Endodermal cell (in vitro differentiated cells): ENCODE measurements around the gene NRP1. TPM values are rescaled to one million over a fixed set of nuclear protein-coding genes. Genes with fewer than 3 reads are reported as not detected.

Experiments used
- DNase-seq: peaks from one replicate; pipeline ENCODE4 v3.0.0-alpha.2; 2017
- H3K27ac ChIP-seq: 2 replicates; pipeline ENCODE4 v1.5.1; 2013; ENCODE audit warnings: mild to moderate bottlenecking, low read depth, low read length, moderate library complexity
- H3K27me3 ChIP-seq: 2 replicates; pipeline ENCODE4 v1.6.1; 2013; ENCODE audit warnings: mild to moderate bottlenecking, low read length, moderate library complexity; ENCODE audit not compliant: insufficient read depth, control insufficient read depth, poor library complexity, severe bottlenecking
- H3K36me3 ChIP-seq: 2 replicates; pipeline ENCODE4 v1.7.0; 2013; ENCODE audit warnings: mild to moderate bottlenecking, low read length, moderate library complexity; ENCODE audit not compliant: control insufficient read depth, insufficient read depth
- H3K4me1 ChIP-seq: one replicate; pipeline ENCODE4 v1.7.0; 2013; ENCODE audit warnings: low read length; ENCODE audit not compliant: control insufficient read depth, insufficient read depth
- H3K4me3 ChIP-seq: 2 replicates; pipeline ENCODE4 v1.5.1; 2013; ENCODE audit warnings: mild to moderate bottlenecking, low read length, moderate library complexity
- H3K9ac ChIP-seq: 2 replicates; pipeline ENCODE4 v1.6.1; 2013; ENCODE audit warnings: mild to moderate bottlenecking, low read length, moderate library complexity; ENCODE audit not compliant: poor library complexity, severe bottlenecking; ENCODE audit errors: extremely low read depth
- H3K9me3 ChIP-seq: 2 replicates; pipeline ENCODE4 v1.6.1; 2013; ENCODE audit warnings: mild to moderate bottlenecking, low read length, moderate library complexity; ENCODE audit not compliant: control insufficient read depth
- H3K27ac Mint-ChIP-seq: 2 replicates; pipeline ENCODE4 v1.8.0; 2020; ENCODE audit warnings: mixed read lengths
- H3K27me3 Mint-ChIP-seq: 2 replicates; pipeline ENCODE4 v1.8.0; 2021; ENCODE audit warnings: mild to moderate bottlenecking, mixed read lengths; ENCODE audit not compliant: insufficient read depth
- H3K36me3 Mint-ChIP-seq: 2 replicates; pipeline ENCODE4 v1.8.0; 2020; ENCODE audit warnings: low read depth, mixed read lengths
- H3K4me1 Mint-ChIP-seq: 2 replicates; pipeline ENCODE4 v1.8.0; 2020; ENCODE audit warnings: mixed read lengths
- H3K4me3 Mint-ChIP-seq: 2 replicates; pipeline ENCODE4 v1.8.0; 2020; ENCODE audit warnings: mild to moderate bottlenecking, moderate library complexity, mixed read lengths
- H3K9me3 Mint-ChIP-seq: 2 replicates; pipeline ENCODE4 v1.8.0; 2020; ENCODE audit warnings: mild to moderate bottlenecking, mixed read lengths
- WGBS, 2 experiments: methylation state at CpG; one replicate each; pipeline versions ENCODE4 v1.1.5 to v1.1.7; 2013; ENCODE audit warnings: missing lambda C conversion rate in 2 of 2, mixed read lengths in 1 of 2; ENCODE audit not compliant: insufficient coverage in 1 of 2, insufficient read length in 1 of 2; 5-methylcytosine and 5-hydroxymethylcytosine counted together
- total RNA-seq, 2 donors: library from RNA; stranded (reverse); fragmentation: NEBNext Ultra II Directional in 1 of 2; extraction: Animal tissue kit (Norgen Biotek cat#: 25700) in 1 of 2; gene quantifications; 2 replicates in 1 of 2; 3 replicates in 1 of 2; pipeline ENCODE4 v1.2.1, GENCODE V29; 2021
- TF ChIP-seq, protein P1 (sequence below): fragments of 200-600 bp; sonication (generic); conservative IDR thresholded peaks from 2 replicates; pipeline ENCODE4 v1.5.0; 2021; ENCODE audit warnings: antibody characterized with exemption, mild to moderate bottlenecking

NRP1 gene
- total RNA-seq, 2 donors from 2014 or later = 20.7 to 30.6 TPM

GRCh38 chr10:33179067-33179466 lies 155.4 kb downstream of the NRP1 start:
- 86 to 89% methylated on average over 8 of the region's 8 CpGs for WGBS, 2 experiments
- no peaks in the 10 kb centered on the region for H3K9me3 ChIP-seq
- no peak overlapping the region for H3K9ac ChIP-seq

GRCh38 chr10:33178026-33178755 lies 156.3 kb downstream of the NRP1 start:
- no peak overlapping the region for H3K27ac Mint-ChIP-seq
- no peak for DNase-seq

More at GRCh38 chr10:33179067-33179466, 155.4 kb downstream of the NRP1 start:
- Mint-ChIP-seq H3K4me3 (no peak overlapping the region), H3K36me3 (peaks cover 14% of the 10 kb centered on the region), H3K9me3 (no peaks in the 10 kb centered on the region), H3K27ac (no peak overlapping the region), H3K4me1 (peaks cover 19% of the 10 kb centered on the region), H3K27me3 (no peaks in the 10 kb centered on the region)
- no peaks in the 10 kb centered on the region for H3K27me3 ChIP-seq
- no peak for DNase-seq
- H3K27ac ChIP-seq = no peak overlapping the region
- peaks cover 4% of the 10 kb centered on the region for H3K4me1 ChIP-seq
- peaks cover 44% of the 10 kb centered on the region for H3K36me3 ChIP-seq
- TF ChIP-seq, protein P1, sequence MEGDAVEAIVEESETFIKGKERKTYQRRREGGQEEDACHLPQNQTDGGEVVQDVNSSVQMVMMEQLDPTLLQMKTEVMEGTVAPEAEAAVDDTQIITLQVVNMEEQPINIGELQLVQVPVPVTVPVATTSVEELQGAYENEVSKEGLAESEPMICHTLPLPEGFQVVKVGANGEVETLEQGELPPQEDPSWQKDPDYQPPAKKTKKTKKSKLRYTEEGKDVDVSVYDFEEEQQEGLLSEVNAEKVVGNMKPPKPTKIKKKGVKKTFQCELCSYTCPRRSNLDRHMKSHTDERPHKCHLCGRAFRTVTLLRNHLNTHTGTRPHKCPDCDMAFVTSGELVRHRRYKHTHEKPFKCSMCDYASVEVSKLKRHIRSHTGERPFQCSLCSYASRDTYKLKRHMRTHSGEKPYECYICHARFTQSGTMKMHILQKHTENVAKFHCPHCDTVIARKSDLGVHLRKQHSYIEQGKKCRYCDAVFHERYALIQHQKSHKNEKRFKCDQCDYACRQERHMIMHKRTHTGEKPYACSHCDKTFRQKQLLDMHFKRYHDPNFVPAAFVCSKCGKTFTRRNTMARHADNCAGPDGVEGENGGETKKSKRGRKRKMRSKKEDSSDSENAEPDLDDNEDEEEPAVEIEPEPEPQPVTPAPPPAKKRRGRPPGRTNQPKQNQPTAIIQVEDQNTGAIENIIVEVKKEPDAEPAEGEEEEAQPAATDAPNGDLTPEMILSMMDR = no peak
- H3K4me3 ChIP-seq = no peak overlapping the region

GRCh38 chr10:33176688-33177087 lies 157.8 kb downstream of the NRP1 start:
- Mint-ChIP-seq H3K27me3 (no peaks in the 10 kb centered on the region), H3K9me3 (no peaks in the 10 kb centered on the region), H3K36me3 (peaks cover 8% of the 10 kb centered on the region), H3K4me3 (no peak overlapping the region), H3K4me1 (peaks cover 14% of the 10 kb centered on the region), H3K27ac (no peak overlapping the region)
- WGBS, 2 experiments = 95 to 100% methylated on average over 2 of the region's 2 CpGs
- H3K4me1 ChIP-seq = peaks cover 4% of the 10 kb centered on the region
- TF ChIP-seq, protein P1 = no peak
- H3K27me3 ChIP-seq = no peaks in the 10 kb centered on the region
- DNase-seq = no peak
- no peak overlapping the region for H3K4me3 ChIP-seq
- H3K36me3 ChIP-seq = peaks cover 21% of the 10 kb centered on the region
- H3K27ac ChIP-seq = no peak overlapping the region
- no peak overlapping the region for H3K9ac ChIP-seq
- H3K9me3 ChIP-seq = no peaks in the 10 kb centered on the region

More at GRCh38 chr10:33178026-33178755, 156.3 kb downstream of the NRP1 start:
- Histone ChIP-seq H3K27me3 (no peaks in the 10 kb centered on the region), H3K4me3 (no peak overlapping the region), H3K27ac (no peak overlapping the region), H3K36me3 (peaks cover 36% of the 10 kb centered on the region), H3K4me1 (peaks cover 4% of the 10 kb centered on the region), H3K9ac (no peak overlapping the region), H3K9me3 (no peaks in the 10 kb centered on the region)
- TF ChIP-seq, protein P1 = no peak
- no peaks in the 10 kb centered on the region for H3K9me3 Mint-ChIP-seq
- peaks cover 19% of the 10 kb centered on the region for H3K4me1 Mint-ChIP-seq
- 0 to 56% methylated on average over 1 to 3 of the region's 3 CpGs for WGBS, 2 experiments
- H3K36me3 Mint-ChIP-seq = peaks cover 14% of the 10 kb centered on the region
- H3K27me3 Mint-ChIP-seq = no peaks in the 10 kb centered on the region
- H3K4me3 Mint-ChIP-seq = no peak overlapping the region
